Measurements from ENCODE around the gene SST. TPM values are rescaled to one million over a fixed set of nuclear protein-coding genes. Genes with fewer than 3 reads are reported as not detected.

The SST gene
- total and polyA plus RNA-seq, 2 of the 13 experiments (the other 11 are each of a cell fraction or from before 2014, with no cell fraction given): not detected

DNA sequence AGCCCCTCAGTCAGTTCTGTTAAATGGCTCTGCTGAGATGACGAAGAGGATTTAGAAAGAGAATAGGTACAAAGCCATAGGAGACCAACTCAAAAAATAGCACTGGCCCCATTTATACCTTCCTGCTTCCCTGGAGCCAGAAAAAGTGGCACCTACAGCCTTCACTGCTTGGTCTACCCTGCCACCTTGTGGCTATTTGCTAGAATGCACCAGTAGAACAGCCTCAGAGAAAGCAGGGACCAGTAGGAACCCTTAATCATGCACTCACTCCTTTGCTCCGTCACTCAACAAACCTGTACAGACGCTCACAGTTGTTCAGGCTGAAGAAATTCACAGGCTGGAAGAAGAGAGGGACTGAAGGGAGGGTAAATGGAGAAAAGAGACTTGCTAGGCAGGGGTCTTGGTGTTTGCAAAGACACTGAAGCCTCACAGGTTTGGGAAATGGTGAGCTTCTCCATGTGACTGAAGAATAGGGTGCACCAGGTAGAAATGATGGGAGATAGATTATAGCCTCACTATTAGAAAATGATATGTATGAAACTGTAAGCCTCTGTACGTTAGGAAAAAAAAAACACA lies 44.3 kb upstream of the SST start (continued):
- TF ChIP-seq, protein P1, sequence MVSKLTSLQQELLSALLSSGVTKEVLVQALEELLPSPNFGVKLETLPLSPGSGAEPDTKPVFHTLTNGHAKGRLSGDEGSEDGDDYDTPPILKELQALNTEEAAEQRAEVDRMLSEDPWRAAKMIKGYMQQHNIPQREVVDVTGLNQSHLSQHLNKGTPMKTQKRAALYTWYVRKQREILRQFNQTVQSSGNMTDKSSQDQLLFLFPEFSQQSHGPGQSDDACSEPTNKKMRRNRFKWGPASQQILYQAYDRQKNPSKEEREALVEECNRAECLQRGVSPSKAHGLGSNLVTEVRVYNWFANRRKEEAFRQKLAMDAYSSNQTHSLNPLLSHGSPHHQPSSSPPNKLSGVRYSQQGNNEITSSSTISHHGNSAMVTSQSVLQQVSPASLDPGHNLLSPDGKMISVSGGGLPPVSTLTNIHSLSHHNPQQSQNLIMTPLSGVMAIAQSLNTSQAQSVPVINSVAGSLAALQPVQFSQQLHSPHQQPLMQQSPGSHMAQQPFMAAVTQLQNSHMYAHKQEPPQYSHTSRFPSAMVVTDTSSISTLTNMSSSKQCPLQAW (CRISPR knock-in tag; IDR thresholded peaks at IDR 0.05): 0 out of 2 replicates have a peak, but pooled peaks have one; percentile 15
- TF ChIP-seq SAP130 (CRISPR knock-in tag; IDR thresholded peaks at IDR 0.05; ENCODE audit: low read depth): peak; percentile 25; the same call in 1 of the 2 replicates
- peak; percentile 63 for TF ChIP-seq IRF2 (CRISPR knock-in tag; IDR thresholded peaks at IDR 0.05)
- 0 out of 2 replicates have a peak, but pooled peaks have one; percentile 34 for TF ChIP-seq KLF11 (CRISPR knock-in tag; IDR thresholded peaks at IDR 0.05)
- no peak for TF ChIP-seq ZNF282 (IDR thresholded peaks at IDR 0.05; ENCODE audit: partially characterized antibody)
- TF ChIP-seq RAD21 (CRISPR knock-in tag; IDR thresholded peaks at IDR 0.05): peak; percentile 87
- peak; percentile 21 for TF ChIP-seq XRCC5 (optimal IDR thresholded peaks at IDR 0.05; ENCODE audit: low read length)
- TF ChIP-seq, protein P2, sequence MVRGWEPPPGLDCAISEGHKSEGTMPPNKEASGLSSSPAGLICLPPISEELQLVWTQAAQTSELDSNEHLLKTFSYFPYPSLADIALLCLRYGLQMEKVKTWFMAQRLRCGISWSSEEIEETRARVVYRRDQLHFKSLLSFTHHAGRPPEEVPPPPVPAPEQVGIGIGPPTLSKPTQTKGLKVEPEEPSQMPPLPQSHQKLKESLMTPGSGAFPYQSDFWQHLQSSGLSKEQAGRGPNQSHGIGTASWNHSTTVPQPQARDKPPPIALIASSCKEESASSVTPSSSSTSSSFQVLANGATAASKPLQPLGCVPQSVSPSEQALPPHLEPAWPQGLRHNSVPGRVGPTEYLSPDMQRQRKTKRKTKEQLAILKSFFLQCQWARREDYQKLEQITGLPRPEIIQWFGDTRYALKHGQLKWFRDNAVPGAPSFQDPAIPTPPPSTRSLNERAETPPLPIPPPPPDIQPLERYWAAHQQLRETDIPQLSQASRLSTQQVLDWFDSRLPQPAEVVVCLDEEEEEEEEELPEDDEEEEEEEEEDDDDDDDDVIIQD (CRISPR knock-in tag; IDR thresholded peaks at IDR 0.05; ENCODE audit: low read depth): 0 out of 2 replicates have a peak, but pooled peaks have one; percentile 30
- TF ChIP-seq TEAD3 (CRISPR knock-in tag; optimal IDR thresholded peaks at IDR 0.05; ENCODE audit: borderline replicate concordance): peak; percentile 41
- TF ChIP-seq, protein P3, sequence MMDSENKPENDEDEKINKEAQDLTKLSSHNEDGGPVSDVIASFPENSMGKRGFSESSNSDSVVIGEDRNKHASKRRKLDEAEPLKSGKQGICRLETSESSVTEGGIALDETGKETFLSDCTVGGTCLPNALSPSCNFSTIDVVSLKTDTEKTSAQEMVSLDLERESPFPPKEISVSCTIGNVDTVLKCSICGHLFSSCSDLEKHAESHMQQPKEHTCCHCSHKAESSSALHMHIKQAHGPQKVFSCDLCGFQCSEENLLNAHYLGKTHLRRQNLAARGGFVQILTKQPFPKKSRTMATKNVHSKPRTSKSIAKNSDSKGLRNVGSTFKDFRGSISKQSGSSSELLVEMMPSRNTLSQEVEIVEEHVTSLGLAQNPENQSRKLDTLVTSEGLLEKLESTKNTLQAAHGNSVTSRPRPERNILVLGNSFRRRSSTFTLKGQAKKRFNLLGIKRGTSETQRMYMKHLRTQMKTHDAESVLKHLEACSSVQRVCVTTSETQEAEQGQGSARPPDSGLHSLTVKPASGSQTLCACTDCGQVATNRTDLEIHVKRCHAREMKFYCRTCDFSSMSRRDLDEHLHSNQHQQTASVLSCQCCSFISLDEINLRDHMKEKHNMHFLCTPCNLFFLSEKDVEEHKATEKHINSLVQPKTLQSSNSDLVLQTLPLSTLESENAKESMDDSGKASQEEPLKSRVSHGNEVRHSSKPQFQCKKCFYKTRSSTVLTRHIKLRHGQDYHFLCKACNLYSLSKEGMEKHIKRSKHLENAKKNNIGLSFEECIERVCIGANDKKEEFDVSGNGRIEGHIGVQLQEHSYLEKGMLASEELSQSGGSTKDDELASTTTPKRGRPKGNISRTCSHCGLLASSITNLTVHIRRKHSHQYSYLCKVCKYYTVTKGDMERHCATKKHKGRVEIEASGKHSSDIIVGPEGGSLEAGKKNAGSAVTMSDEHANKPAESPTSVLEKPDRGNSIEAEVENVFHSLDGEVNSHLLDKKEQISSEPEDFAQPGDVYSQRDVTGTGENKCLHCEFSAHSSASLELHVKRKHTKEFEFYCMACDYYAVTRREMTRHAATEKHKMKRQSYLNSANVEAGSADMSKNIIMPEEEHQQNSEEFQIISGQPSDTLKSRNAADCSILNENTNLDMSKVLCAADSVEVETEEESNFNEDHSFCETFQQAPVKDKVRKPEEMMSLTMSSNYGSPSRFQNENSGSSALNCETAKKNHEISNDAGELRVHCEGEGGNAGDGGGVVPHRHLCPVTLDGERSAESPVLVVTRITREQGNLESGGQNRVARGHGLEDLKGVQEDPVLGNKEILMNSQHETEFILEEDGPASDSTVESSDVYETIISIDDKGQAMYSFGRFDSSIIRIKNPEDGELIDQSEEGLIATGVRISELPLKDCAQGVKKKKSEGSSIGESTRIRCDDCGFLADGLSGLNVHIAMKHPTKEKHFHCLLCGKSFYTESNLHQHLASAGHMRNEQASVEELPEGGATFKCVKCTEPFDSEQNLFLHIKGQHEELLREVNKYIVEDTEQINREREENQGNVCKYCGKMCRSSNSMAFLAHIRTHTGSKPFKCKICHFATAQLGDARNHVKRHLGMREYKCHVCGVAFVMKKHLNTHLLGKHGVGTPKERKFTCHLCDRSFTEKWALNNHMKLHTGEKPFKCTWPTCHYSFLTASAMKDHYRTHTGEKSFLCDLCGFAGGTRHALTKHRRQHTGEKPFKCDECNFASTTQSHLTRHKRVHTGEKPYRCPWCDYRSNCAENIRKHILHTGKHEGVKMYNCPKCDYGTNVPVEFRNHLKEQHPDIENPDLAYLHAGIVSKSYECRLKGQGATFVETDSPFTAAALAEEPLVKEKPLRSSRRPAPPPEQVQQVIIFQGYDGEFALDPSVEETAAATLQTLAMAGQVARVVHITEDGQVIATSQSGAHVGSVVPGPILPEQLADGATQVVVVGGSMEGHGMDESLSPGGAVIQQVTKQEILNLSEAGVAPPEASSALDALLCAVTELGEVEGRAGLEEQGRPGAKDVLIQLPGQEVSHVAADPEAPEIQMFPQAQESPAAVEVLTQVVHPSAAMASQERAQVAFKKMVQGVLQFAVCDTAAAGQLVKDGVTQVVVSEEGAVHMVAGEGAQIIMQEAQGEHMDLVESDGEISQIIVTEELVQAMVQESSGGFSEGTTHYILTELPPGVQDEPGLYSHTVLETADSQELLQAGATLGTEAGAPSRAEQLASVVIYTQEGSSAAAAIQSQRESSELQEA (CRISPR knock-in tag; IDR thresholded peaks at IDR 0.05; ENCODE audit: not compliant biosample characterization): no peak
- TF ChIP-seq, protein P4, sequence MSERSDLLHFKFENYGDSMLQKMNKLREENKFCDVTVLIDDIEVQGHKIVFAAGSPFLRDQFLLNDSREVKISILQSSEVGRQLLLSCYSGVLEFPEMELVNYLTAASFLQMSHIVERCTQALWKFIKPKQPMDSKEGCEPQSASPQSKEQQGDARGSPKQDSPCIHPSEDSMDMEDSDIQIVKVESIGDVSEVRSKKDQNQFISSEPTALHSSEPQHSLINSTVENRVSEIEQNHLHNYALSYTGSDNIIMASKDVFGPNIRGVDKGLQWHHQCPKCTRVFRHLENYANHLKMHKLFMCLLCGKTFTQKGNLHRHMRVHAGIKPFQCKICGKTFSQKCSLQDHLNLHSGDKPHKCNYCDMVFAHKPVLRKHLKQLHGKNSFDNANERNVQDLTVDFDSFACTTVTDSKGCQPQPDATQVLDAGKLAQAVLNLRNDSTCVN (CRISPR knock-in tag; IDR thresholded peaks at IDR 0.05; ENCODE audit: borderline replicate concordance): 0 out of 2 replicates have a peak, but pooled peaks have one; percentile 26
- no peak for TF ChIP-seq POLR2AphosphoS5 (IDR thresholded peaks at IDR 0.05; ENCODE audit: low read depth, low read length)
- TF ChIP-seq STAG1 (CRISPR knock-in tag; IDR thresholded peaks at IDR 0.05): peak; percentile 94
- TF ChIP-seq TCF7 (IDR thresholded peaks at IDR 0.05; ENCODE audit: low read depth): no peak
- TF ChIP-seq RXRB (CRISPR knock-in tag; IDR thresholded peaks at IDR 0.05; ENCODE audit: borderline replicate concordance): 0 out of 2 replicates have a peak, but pooled peaks have one; percentile 19
- 0 out of 2 replicates have a peak, but pooled peaks have one; percentile 25 for TF ChIP-seq ELF3 (CRISPR knock-in tag; IDR thresholded peaks at IDR 0.05)

All from HepG2 (cell line).